ENCODE data around the gene NDUFAF4.

GRCh38 chr6:96876886-96877545 lies 20.7 kb downstream of the NDUFAF4 start:
- TF ChIP-seq CTCF (IDR thresholded peaks at IDR 0.05): no peak
- TF ChIP-seq EZH2 (IDR thresholded peaks at IDR 0.05): no peak
- no peak for TF ChIP-seq EZH2phosphoT487 (IDR thresholded peaks at IDR 0.05)

All from neural progenitor cell (in vitro differentiated cells).